HG02678 (cell line): ENCODE measurements around the gene RNF2.
A peak's percentile ranks its signal among the peaks of the same experiment; 100 is the strongest.
"Not testable (repeated sequence)": the region's sequence is repeated elsewhere in the genome, so short reads cannot be mapped to it uniquely, and the experiment has no call there.

ENCODE experiments used
- ATAC-seq: cut with Tn5 transposase; IDR thresholded peaks from one replicate; pipeline ENCODE4 v1.9.1; 2021; ENCODE audit warnings: mild to moderate bottlenecking, moderate library complexity; ENCODE audit not compliant: unreplicated experiment

RNF2 gene

GRCh38 chr1:185044981-185045813 lies at the start of gene RNF2:
RNF2 (plus strand) TSS chr1:185045558; CDS start chr1:185087554, 41,996 bp downstream.
- peak; percentile 88 for ATAC-seq

GRCh38 chr1:184999974-185000373 lies 45.4 kb upstream of the RNF2 start:
- not testable (repeated sequence) for ATAC-seq

- ATAC-seq, result not testable (repeated sequence)
Observed at GRCh38 chr1:185001312-185001880, 44.0 kb upstream of the RNF2 start.

- ATAC-seq, result no peak
Observed at GRCh38 chr1:185008838-185009237, 36.5 kb upstream of the RNF2 start.

DNA sequence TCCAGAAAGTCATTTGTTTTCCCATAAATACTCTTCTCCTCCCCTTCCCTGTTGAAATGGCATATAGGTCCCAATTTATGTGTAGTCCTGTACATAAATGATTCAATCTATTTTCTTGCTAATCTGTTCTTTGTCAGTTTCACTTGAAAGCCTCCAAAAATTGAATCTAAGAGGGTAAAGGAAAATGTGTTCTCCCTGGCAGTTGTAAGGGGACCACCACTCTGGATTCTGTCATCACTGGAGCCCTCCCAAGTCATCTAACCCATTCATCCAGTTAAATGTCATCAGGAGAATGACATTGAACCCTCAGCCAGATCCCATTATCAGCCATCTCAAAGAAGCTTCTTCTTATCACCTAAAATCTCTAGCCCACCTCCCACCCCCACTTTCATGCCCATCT lies 35.0 kb upstream of the RNF2 start:
- ATAC-seq, result no peak

DNA sequence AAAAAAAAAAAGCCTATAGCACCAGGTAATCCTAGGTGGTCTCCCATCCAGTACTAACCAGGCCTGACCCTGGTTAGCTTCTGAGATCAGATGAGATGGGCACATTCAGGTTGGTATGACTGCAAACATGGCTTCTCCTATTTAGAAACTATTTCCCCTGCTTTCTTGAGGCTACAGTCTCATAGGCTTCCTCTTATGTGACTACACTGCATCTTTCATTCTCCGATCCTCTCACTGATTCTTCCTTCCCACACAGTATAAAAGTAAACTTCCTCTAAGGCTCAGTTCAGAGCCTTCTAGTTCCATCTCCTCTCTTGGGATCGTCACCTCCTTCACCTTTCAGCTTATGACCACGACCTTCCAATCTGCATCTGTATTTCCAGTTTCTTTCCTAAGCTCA lies 30.4 kb upstream of the RNF2 start:
- no peak for ATAC-seq

DNA sequence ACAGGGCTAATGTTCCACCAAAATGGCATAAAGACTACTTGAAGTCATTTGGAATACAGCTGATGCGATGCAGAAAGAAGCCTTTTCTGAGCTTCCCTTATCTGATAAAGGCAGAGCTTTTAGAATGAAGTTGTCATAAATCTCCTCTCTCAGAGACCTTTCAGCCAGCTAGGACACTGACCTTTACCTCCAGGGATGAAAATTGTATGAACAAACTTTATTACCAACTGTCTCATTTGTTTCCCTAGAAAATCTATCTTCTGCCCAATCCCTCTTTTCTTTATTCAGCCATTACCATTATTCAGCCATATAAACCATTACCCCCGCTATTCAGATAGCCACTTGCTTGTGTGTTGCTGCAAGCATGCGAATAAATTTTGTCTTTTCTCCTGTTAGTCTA lies 29.7 kb upstream of the RNF2 start:
- ATAC-seq, result no peak

DNA sequence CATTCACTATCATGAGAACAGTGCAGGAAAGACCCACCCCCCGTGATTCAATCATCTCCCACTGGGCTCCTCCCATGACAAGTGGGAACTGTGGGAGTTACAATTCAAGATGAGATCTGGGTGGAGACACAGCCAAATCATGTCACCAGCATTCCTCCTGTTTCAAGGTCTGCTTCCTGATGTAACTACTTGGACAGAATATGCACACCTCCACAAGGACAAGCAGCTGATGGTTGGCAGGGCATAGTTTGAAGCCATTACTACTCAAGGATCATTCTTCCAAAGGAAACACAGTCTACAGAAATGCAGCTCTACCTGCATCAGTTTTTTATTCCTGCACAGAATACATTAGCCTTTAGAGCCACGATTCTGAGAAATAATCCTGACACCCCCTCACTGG lies 28.5 kb upstream of the RNF2 start:
- ATAC-seq, result no peak

DNA sequence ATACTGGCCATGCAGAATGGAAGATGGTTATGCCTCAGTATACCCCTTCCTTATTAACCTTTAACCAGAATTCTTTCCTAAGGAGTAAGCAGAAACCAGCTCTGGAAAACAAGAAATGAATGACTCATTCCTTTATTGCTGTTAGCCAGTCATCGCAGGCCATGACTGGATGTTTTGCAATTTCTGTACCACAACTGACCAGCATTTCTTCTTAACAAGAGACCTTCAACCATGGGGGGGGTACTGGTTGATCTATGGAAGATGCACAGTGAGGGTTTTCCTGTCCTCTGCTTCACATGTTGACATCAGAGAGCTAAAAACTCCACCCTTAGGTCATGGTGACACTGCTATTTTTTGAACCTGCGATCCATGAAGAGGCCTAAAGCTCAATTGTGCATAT lies 28.0 kb upstream of the RNF2 start:
- ATAC-seq, result no peak

GRCh38 chr1:185017966-185018365 lies 27.4 kb upstream of the RNF2 start:
- no peak for ATAC-seq

DNA sequence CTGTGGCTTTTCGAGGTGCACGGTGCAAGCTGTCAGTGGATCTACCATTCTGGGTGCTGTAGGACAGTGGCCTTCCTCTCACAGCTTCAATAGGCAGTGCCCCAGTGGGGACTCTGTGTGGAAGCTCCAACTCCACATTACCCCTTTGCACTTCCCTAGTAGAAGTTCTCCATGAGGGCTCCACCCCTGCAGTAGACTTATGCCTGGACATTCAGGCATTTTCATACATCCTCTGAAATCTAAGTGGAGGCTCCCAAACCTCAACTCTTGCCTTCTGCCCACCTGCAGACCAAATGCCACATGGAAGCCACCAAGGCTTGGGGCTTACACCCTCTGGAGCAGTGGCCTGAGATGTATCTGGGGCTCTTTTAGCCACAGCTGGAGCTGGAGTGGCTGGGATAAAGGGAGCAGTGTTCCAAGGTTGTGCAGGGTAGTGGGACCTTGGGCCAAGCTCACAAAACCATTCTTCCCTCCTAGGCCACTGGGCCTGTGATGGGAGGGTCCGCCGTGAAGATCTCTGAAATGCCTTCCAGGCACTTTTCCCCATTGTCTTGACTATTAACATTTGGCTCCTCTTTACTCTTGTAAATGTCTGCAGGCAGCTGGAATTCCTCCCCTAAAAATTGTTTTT lies 18.0 kb upstream of the RNF2 start:
- no peak for ATAC-seq

- ATAC-seq, result no peak
Observed at GRCh38 chr1:185033686-185034085, 11.7 kb upstream of the RNF2 start.

DNA sequence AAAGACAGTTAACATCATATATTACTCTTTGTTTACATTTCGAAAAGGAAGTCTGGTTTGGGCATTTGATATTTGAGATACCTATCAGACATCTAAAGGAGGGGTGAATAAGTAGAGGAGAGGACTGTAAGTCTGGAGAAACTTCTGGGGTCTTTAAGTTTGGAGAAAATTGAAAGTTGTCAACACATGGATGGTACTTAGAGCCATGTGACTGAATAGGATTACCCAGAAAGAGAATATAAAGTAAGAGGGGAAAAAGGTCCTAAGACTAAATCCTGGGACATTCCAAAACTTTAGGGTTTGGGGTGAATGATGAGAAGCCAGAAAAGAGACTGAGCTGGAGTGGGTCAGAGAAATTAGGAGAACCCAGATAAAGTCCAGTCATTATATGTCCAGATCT lies 10.1 kb upstream of the RNF2 start:
- ATAC-seq, result no peak

GRCh38 chr1:185038813-185039376 lies 6.5 kb upstream of the RNF2 start:
- ATAC-seq, result no peak

- no peak for ATAC-seq
Observed at GRCh38 chr1:185039726-185040407, 5.5 kb upstream of the RNF2 start.

- ATAC-seq, result no peak
Observed at GRCh38 chr1:185040408-185040735, 5.0 kb upstream of the RNF2 start.

- no peak for ATAC-seq
Observed at GRCh38 chr1:185041742-185042141, 3.6 kb upstream of the RNF2 start.

DNA sequence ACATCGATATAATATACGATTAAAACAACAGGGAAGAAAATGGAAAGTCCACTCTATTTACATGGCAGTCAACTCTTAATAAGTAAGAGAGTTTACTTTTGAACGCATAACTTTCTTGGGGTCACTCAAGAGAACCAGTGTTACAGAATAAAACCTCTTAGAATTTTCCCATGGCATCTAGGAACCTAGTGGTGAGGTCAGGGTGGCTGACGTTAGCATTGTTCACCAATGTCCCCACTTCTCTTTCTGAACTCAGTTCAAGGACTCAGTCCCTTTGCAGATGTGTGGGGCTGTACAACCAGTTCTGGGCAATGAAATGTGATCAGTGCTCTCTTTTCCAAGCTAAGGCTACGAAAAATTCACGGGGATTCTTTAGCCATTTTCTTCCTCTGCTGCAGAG lies 2.6 kb upstream of the RNF2 start:
- no peak for ATAC-seq

DNA sequence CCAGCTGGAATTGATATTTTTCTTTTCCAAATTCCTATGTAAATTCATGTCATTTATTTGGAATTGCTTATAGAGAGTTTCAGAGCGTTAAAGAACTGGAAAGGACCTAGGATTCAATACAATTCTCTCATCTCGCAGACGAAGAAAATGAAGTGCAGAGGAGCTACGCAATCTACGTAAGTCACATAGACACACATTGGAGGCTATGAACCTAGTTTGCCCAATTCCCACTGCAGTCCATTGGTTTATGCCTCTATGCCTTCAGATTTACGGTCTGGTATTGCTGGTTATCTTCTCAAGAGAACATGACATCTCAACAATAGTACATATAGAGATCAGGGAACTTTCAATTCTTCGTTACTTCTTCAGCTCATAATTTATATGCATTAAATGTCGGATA lies 971 bp upstream of the RNF2 start:
- ATAC-seq, result no peak

DNA sequence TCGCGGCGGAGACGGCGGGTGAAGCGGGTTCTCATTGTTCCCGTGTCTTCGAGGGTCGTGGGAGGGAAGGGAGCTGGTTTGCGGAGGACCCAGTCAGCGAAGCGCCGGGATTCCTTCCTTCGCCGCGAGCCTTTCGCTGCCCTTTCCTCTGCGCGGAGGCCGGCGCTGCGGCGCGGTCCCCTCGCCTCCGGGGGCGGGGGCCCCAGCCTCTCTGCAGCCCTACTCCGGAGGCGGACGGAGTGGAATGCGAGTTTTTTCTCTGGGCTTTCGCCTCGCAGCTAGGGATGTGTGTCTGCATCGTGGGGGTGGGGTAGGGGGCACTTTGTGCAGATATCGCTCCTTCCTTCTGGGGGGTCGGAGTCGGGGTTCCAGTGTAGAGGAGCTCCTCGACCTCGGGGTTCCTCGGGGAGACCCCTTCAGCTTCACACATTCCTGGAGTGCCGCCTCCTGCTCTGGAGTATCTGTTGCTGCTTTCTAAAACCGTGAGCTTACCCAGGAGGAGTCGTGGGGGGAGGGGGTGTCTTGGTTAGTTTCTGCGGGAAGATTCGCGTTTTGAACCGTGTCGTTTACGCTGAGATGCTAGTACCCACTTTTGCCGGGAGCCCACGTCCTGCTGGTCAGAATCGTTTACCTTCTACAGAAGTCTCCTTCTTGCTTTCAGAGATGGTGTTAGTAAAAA lies 595 bp downstream of the RNF2 start:
- peak; percentile 23 for ATAC-seq

DNA sequence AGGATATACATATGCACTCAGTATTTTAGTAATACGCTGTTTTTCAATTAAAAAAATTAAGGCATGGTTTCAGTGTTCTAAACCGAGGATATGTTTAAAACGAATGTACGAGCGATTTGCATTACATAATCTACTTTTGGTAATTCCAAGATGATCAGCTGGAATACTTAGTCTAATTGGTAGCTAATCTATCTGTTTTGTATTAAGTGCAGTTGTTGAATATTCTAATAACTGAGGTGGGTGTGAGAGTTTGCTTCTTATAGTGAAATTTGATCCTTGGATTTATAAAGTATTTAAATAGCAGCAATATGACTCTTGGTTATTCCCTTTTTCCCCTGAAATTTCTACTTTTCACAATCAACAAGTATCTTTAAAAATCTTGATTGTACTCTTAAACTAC lies 1.3 kb downstream of the RNF2 start:
- no peak for ATAC-seq
